GM12873 (cell line): ENCODE measurements around the gene ARHGAP30.

Experiments used
- CTCF ChIP-seq: IDR thresholded peaks from 2 replicates; pipeline ENCODE4 v1.5.1; 2012; ENCODE audit warnings: low read depth, mild to moderate bottlenecking, moderate library complexity, low read length, control low read depth; ENCODE audit not compliant: insufficient read depth; ENCODE audit errors: missing control alignments

ARHGAP30 gene

GRCh38 chr1:161106431-161106830 is 36.7 kb upstream of the ARHGAP30 start:
- no peak for TF ChIP-seq CTCF

- no peak for TF ChIP-seq CTCF
Measured at GRCh38 chr1:161100556-161100955, 30.9 kb upstream of the ARHGAP30 start.

- no peak for TF ChIP-seq CTCF
Measured at GRCh38 chr1:161099090-161099802, 29.6 kb upstream of the ARHGAP30 start.

GRCh38 chr1:161098210-161099068 is 28.7 kb upstream of the ARHGAP30 start, which contains the start of gene KLHDC9:
TSS of gene KLHDC9 (plus strand) at chr1:161098361. CDS start at chr1:161098536, 175 bp downstream.
- TF ChIP-seq CTCF: peak; percentile 20

- TF ChIP-seq CTCF: no peak
Measured at GRCh38 chr1:161096530-161096929, 26.8 kb upstream of the ARHGAP30 start.

- TF ChIP-seq CTCF: no peak
Measured at GRCh38 chr1:161096015-161096414, 26.3 kb upstream of the ARHGAP30 start.

- no peak for TF ChIP-seq CTCF
Measured at GRCh38 chr1:161095230-161095629, 25.5 kb upstream of the ARHGAP30 start.
